Tongue (tissue), 2 donors: ENCODE data around the gene NDUFS2. TPM values are rescaled to one million over a fixed set of nuclear protein-coding genes. Genes with fewer than 3 reads are reported as not detected.
"Not testable (repeated sequence)": the region's sequence is repeated elsewhere in the genome, so short reads cannot be mapped to it uniquely, and the experiment has no call there.

Source experiments
- DNase-seq: peaks from one replicate; pipeline ENCODE4 v3.0.0-alpha.2; 2015
- total RNA-seq: library from RNA; depleted of rRNA; stranded (reverse); fragments of >200 nt; gene quantifications from one replicate; pipeline ENCODE4 v1.2.3, GENCODE V29; 2014

NDUFS2 gene
- total RNA-seq, 1 donor from 2014 or later = 174 TPM

GRCh38 chr1:161255955-161256520, 53.9 kb downstream of the NDUFS2 start:
- DNase-seq = not testable (repeated sequence)

GRCh38 chr1:161257109-161257508, 54.9 kb downstream of the NDUFS2 start:
- not testable (repeated sequence) for DNase-seq

- DNase-seq = peak; percentile 76
Measured at GRCh38 chr1:161258439-161259344, 56.5 kb downstream of the NDUFS2 start, which contains the start of gene PCP4L1. TSS of gene PCP4L1 (plus strand) at chr1:161258745. CDS start at chr1:161258975, 230 bp downstream.

- no peak for DNase-seq
Measured at GRCh38 chr1:161259345-161259702, 57.2 kb downstream of the NDUFS2 start.

- DNase-seq = no peak
Measured at GRCh38 chr1:161259765-161260164, 57.6 kb downstream of the NDUFS2 start.

GRCh38 chr1:161260376-161261260, 58.5 kb downstream of the NDUFS2 start:
- peak; percentile 54 for DNase-seq

GRCh38 chr1:161261261-161262235, 59.4 kb downstream of the NDUFS2 start:
- DNase-seq = peak; percentile 31

Other genes starting within 250 kb of the NDUFS2 start
- gene ITLN2, start 247.6 kb upstream of the NDUFS2 start, total RNA-seq = not detected
- 30.0 TPM for gene F11R, start 181.2 kb upstream of the NDUFS2 start, total RNA-seq
- gene TSTD1, start 163.4 kb upstream of the NDUFS2 start, total RNA-seq = 53.9 TPM
- gene USF1, start 156.4 kb upstream of the NDUFS2 start, total RNA-seq = 50.4 TPM
- gene ARHGAP30, start 132.5 kb upstream of the NDUFS2 start, total RNA-seq = 3.0 TPM
- 18.0 TPM for gene NECTIN4, start 112.8 kb upstream of the NDUFS2 start, total RNA-seq
- 3.3 TPM for gene KLHDC9, start 104.0 kb upstream of the NDUFS2 start, total RNA-seq
- gene PFDN2, start 84.3 kb upstream of the NDUFS2 start, total RNA-seq = 24.5 TPM
- gene NIT1, start 84.3 kb upstream of the NDUFS2 start, total RNA-seq = 19.3 TPM
- gene DEDD, start 69.7 kb upstream of the NDUFS2 start, total RNA-seq = 37.6 TPM
- 109 TPM for gene UFC1, start 48.4 kb upstream of the NDUFS2 start, total RNA-seq
- 16.5 TPM for gene USP21, start 42.9 kb upstream of the NDUFS2 start, total RNA-seq
- gene PPOX, start 35.9 kb upstream of the NDUFS2 start, total RNA-seq = 15.2 TPM
- gene B4GALT3, start 24.9 kb upstream of the NDUFS2 start, total RNA-seq = 9.3 TPM
- 18.9 TPM for gene ADAMTS4, start 3.3 kb upstream of the NDUFS2 start, total RNA-seq
- gene FCER1G, start 12.9 kb downstream of the NDUFS2 start, total RNA-seq = 4.4 TPM
- gene APOA2, start 21.3 kb downstream of the NDUFS2 start, total RNA-seq = not detected
- 11.3 TPM for gene TOMM40L, start 23.7 kb downstream of the NDUFS2 start, total RNA-seq
- gene NR1I3, start 35.8 kb downstream of the NDUFS2 start, total RNA-seq = not detected
- 4.9 TPM for gene PCP4L1, start 56.4 kb downstream of the NDUFS2 start, total RNA-seq
- gene MPZ, start 107.6 kb downstream of the NDUFS2 start, total RNA-seq = 67.9 TPM
- gene SDHC, start 112.0 kb downstream of the NDUFS2 start, total RNA-seq = 41.9 TPM
- gene CFAP126, start 165.5 kb downstream of the NDUFS2 start, total RNA-seq = not detected